ENCODE measurements around the gene AP2A2.

- TF ChIP-seq CTCF (conservative IDR thresholded peaks at IDR 0.05; ENCODE audit: low read depth, low read length) (no peak), EZH2 (IDR thresholded peaks at IDR 0.05; ENCODE audit: borderline replicate concordance, low read depth, low read length, poor library complexity, severe bottlenecking) (no peak)
Measured at GRCh38 chr11:1007279-1007678, 81.6 kb downstream of the AP2A2 start.
